ENCODE data around the gene SOS2. TPM values are rescaled to one million over a fixed set of nuclear protein-coding genes. Genes with fewer than 3 reads are reported as not detected.
"Not testable (repeated sequence)": the region's sequence is repeated elsewhere in the genome, so short reads cannot be mapped to it uniquely, and the experiment has no call there.

Gene SOS2
- total and polyA plus RNA-seq, 2 of the 8 experiments (the other 6 are each of a cell fraction or from before 2014, with no cell fraction given) = 2.8 to 12.7 TPM

DNA sequence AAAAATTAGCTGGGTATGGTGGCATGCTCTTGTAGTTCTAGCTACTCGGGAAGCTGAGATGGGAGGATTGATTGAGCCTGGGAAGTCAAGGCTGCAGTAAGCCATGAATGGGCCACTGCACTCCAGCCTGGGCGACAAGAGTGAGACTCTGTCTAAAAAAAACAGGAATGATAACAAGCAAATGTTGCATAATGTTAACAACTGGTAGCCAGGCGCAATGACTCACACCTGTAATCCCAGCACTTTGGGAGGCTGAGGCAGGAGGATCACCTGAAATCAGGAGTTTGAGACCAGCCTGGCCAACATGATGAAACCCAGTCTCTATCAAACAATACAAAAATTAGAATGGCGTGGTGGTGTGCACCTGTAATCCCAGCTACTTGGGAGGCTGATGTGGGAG is 64.0 kb downstream of the SOS2 start:
- H3K36me3 ChIP-seq (ENCODE audit: control insufficient read depth in 2 of 4, insufficient read depth in 4 of 4, low read length in 3 of 4); H3K4me3 ChIP-seq (ENCODE audit: extremely low read depth in 1 of 4, insufficient read depth in 2 of 4, low read depth in 3 of 4, low read length in 4 of 4); H3K9me3 ChIP-seq (ENCODE audit: insufficient read depth in 2 of 2, low read depth in 1 of 2, low read length in 1 of 2); H4K91ac ChIP-seq (replicated peaks; ENCODE audit: insufficient read length, low read length); H3K18ac ChIP-seq (ENCODE audit: extremely low read depth, low read length); H3K79me2 ChIP-seq (ENCODE audit: control insufficient read depth in 1 of 2, insufficient read depth in 2 of 2, low read length in 2 of 2); H3K23me2 ChIP-seq (ENCODE audit: low read depth, low read length); FAIRE-seq; H3K4me1 ChIP-seq (replicated peaks in 1 of 4; ENCODE audit: control insufficient read depth in 3 of 4, insufficient read depth in 4 of 4, low read length in 3 of 4); H3K9ac ChIP-seq (replicated peaks in 1 of 4; ENCODE audit: extremely low read depth in 1 of 4, low read depth in 3 of 4, low read length in 3 of 4); H4K20me1 ChIP-seq (replicated peaks in 1 of 2; ENCODE audit: control insufficient read depth in 1 of 2, insufficient read depth in 2 of 2, low read length in 2 of 2); H4K8ac ChIP-seq (ENCODE audit: extremely low read depth, insufficient read depth, low read length); H3K56ac ChIP-seq (replicated peaks; ENCODE audit: insufficient read length, low read depth, low read length); H2BK120ac ChIP-seq (replicated peaks; ENCODE audit: low read depth, low read length); H3K4me2 ChIP-seq (ENCODE audit: insufficient read depth in 1 of 2, low read depth in 2 of 2, low read length in 2 of 2); H3K23ac ChIP-seq (ENCODE audit: insufficient read length); H3K14ac ChIP-seq (ENCODE audit: insufficient read length); H3K4ac ChIP-seq (replicated peaks; ENCODE audit: insufficient read length, low read depth, low read length); POLR2A ChIA-PET (ENCODE audit: partially characterized antibody); H2AK5ac ChIP-seq (ENCODE audit: low read depth, low read length); H2BK20ac ChIP-seq (ENCODE audit: low read length); H2BK15ac ChIP-seq (ENCODE audit: low read length); H2BK5ac ChIP-seq (ENCODE audit: low read depth, low read length); H4K5ac ChIP-seq (ENCODE audit: insufficient read length, low read depth, low read length); H3K79me1 ChIP-seq (ENCODE audit: low read depth, low read length); H3K27me3 ChIP-seq (replicated peaks in 1 of 4; ENCODE audit: control insufficient read depth in 3 of 4, extremely low read depth in 1 of 4, insufficient read depth in 3 of 4, low read length in 3 of 4); H3K27ac ChIP-seq (ENCODE audit: low read depth, low read length); H2AFZ ChIP-seq (ENCODE audit: low read length); H2BK12ac ChIP-seq (ENCODE audit: low read depth, low read length); DNase-seq (ENCODE audit: low read depth in 1 of 2, low spot score in 2 of 2): not testable (repeated sequence)
- 90% methylated on average over 4 of the region's 4 CpGs; no CpG with 5 or more reads in 1 of the 2 experiments for WGBS, 2 experiments (ENCODE audit: extremely low coverage in 1 of 2, insufficient coverage in 1 of 2, insufficient read length in 1 of 2, insufficient replicate concordance in 2 of 2, low coverage in 1 of 2, low lambda C conversion rate in 2 of 2, missing lambda C conversion rate in 1 of 2)
- CTCF ChIA-PET (ENCODE audit: partially characterized antibody) = interaction anchor here (2.0 kb wide), 1 partner anchor 14 kb away, joined by 7 read pairs; no protein-coding TSS in a partner anchor

Data from H1 (cell line).